NB4 (cell line): ENCODE results near the gene MACROD2.

Experiments used
- DNase-seq: peaks from one replicate; pipeline ENCODE4 v3.0.0; 2010; ENCODE audit warnings: low read depth
- H3K4me3 ChIP-seq: one replicate; pipeline ENCODE4 v1.5.1; 2011; ENCODE audit warnings: mild to moderate bottlenecking, low read depth, low read length, moderate library complexity
- CTCF ChIP-seq: IDR thresholded peaks from one replicate; pipeline ENCODE4 v1.5.1; 2012; ENCODE audit warnings: low read depth, low read length
- MAX ChIP-seq: IDR thresholded peaks from 2 replicates; pipeline ENCODE4 v1.6.1; 2011; ENCODE audit warnings: low read depth, low read length
- MYC ChIP-seq: IDR thresholded peaks from 2 replicates; pipeline ENCODE4 v1.6.1; 2011; ENCODE audit warnings: low read depth, low read length
- POLR2A ChIP-seq: IDR thresholded peaks from 2 replicates; pipeline ENCODE4 v1.6.1; 2011; ENCODE audit warnings: mild to moderate bottlenecking; ENCODE audit not compliant: insufficient read length; ENCODE audit errors: extremely low read depth

MACROD2 gene

GRCh38 chr20:15199698-15200097, 1204.4 kb downstream of the MACROD2 start:
- H3K4me3 ChIP-seq, result no peak overlapping the region
- TF ChIP-seq MAX (no peak), POLR2A (no peak), CTCF (no peak), MYC (no peak)
- DNase-seq, result no peak

- TF ChIP-seq MYC (no peak), CTCF (no peak), POLR2A (no peak), MAX (no peak)
Measured at GRCh38 chr20:15200147-15200565, 1204.8 kb downstream of the MACROD2 start.

GRCh38 chr20:15201602-15202001, 1206.3 kb downstream of the MACROD2 start:
- TF ChIP-seq POLR2A, result no peak
- H3K4me3 ChIP-seq, result no peak overlapping the region
- DNase-seq, result no peak

More at GRCh38 chr20:15200147-15200565, 1204.8 kb downstream of the MACROD2 start:
- DNase-seq, result no peak
- H3K4me3 ChIP-seq, result no peak overlapping the region

- DNase-seq, result no peak
- no peak for TF ChIP-seq POLR2A
- TF ChIP-seq MAX, result no peak
- no peak for TF ChIP-seq MYC
- TF ChIP-seq CTCF, result no peak
- H3K4me3 ChIP-seq, result no peak overlapping the region
Measured at GRCh38 chr20:15204234-15204633, 1208.9 kb downstream of the MACROD2 start.

- TF ChIP-seq MAX (no peak), CTCF (no peak), POLR2A (no peak), MYC (no peak)
- H3K4me3 ChIP-seq, result no peak overlapping the region
- no peak for DNase-seq
Measured at GRCh38 chr20:15205028-15205427, 1209.7 kb downstream of the MACROD2 start.

- DNase-seq, result no peak
- no peak overlapping the region for H3K4me3 ChIP-seq
- no peak for TF ChIP-seq CTCF
- TF ChIP-seq POLR2A, result no peak
- TF ChIP-seq MYC, result no peak
- no peak for TF ChIP-seq MAX
Measured at GRCh38 chr20:15205719-15206118, 1210.4 kb downstream of the MACROD2 start.
